Coronary artery (tissue), 2 donors: ENCODE measurements around the gene CATSPERB.

Experiments used
- DNase-seq: peaks from one replicate; pipeline ENCODE4 v3.0.0-alpha.2; 2017; ENCODE audit warnings: low spot score
- H3K27ac ChIP-seq, 2 donors: fragments of 200-600 bp; sonication (generic); one replicate each; pipeline ENCODE4 v1.5.1; 2016 to 2019
- H3K4me3 ChIP-seq: fragments of 200-600 bp; sonication (generic); 2 replicates; pipeline ENCODE4 v1.5.1; 2016; ENCODE audit warnings: mild to moderate bottlenecking, moderate library complexity
- TF ChIP-seq, protein P1 (sequence below): fragments of 200-600 bp; sonication (generic); IDR thresholded peaks from one replicate; pipeline ENCODE4 v1.5.1; 2019; ENCODE audit warnings: antibody characterized with exemption

The CATSPERB gene

DNA sequence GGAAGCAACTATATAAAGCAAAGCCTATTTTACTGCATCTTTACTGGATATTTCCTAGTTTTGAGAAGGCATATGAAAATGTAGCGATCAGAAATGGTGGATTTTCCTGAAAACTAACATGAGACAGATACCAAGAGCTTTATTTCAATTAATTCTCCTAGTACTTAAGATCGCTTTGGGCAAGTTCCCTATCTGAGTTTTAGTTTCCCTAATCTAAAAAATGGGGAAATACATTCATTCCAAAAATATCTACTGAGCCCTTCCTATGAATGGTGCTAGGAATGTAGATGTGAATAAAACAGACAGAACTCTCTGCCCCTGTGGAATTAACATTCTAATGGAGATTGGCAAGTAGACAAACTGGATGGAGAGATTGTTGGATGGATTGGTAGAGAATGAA is 8.4 kb downstream of the CATSPERB start:
- Histone ChIP-seq H3K4me3 (no peak overlapping the region), H3K27ac (no peak overlapping the region)
- no peak for DNase-seq
- TF ChIP-seq, protein P1, sequence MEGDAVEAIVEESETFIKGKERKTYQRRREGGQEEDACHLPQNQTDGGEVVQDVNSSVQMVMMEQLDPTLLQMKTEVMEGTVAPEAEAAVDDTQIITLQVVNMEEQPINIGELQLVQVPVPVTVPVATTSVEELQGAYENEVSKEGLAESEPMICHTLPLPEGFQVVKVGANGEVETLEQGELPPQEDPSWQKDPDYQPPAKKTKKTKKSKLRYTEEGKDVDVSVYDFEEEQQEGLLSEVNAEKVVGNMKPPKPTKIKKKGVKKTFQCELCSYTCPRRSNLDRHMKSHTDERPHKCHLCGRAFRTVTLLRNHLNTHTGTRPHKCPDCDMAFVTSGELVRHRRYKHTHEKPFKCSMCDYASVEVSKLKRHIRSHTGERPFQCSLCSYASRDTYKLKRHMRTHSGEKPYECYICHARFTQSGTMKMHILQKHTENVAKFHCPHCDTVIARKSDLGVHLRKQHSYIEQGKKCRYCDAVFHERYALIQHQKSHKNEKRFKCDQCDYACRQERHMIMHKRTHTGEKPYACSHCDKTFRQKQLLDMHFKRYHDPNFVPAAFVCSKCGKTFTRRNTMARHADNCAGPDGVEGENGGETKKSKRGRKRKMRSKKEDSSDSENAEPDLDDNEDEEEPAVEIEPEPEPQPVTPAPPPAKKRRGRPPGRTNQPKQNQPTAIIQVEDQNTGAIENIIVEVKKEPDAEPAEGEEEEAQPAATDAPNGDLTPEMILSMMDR, result no peak

- TF ChIP-seq, protein P1, result no peak
- no peak for DNase-seq
- Histone ChIP-seq H3K27ac (no peak overlapping the region), H3K4me3 (no peak overlapping the region)
These were observed 9.5 kb downstream of the CATSPERB start for GRCh38 chr14:91722386-91722785.

DNA sequence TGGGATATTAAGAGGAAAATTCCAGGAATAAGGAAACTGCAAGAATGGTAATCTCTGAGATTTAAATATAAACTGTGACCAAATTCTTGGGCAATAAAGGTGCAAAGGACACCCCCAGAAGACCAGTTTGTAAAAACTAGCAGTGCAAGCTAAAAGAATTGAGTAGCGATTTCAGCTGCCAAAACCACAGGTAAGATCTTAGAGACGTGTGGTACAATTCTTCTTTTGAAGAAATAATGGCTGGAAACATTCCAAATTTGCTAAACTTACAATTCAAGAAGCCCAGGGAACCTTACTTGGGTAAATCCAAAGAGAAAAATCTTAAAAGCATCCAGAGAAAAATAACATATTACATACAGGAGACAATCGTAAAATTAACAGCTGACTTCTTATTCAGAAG is 12.0 kb downstream of the CATSPERB start:
- TF ChIP-seq, protein P1, result no peak
- Histone ChIP-seq H3K4me3 (no peak overlapping the region), H3K27ac (no peak overlapping the region)
- DNase-seq, result no peak

GRCh38 chr14:91716999-91717398 is 14.9 kb downstream of the CATSPERB start:
- H3K4me3 ChIP-seq, result no peak overlapping the region
- TF ChIP-seq, protein P1, result no peak
- DNase-seq, result no peak
- no peak overlapping the region for H3K27ac ChIP-seq

DNA sequence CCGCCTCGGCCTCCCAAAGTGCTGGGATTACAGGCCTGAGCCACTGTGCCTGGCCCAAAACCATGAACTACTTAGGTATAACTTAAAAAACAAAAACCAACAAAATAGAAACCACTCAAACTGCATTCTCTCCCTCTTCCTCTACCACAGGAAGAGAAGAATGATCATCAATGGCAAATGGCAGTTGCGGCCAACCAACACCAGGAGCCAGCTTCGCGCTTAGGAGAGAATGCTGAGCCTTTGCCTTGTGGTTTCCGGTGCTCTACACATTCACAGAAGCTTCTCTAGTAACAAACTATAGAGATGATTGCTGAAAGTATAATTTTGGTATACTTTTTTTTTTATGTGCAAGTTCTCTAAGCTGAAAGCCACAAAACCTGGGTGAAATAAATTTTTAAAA is 17.1 kb downstream of the CATSPERB start:
- TF ChIP-seq, protein P1, result no peak
- DNase-seq, result no peak
- no peak overlapping the region for H3K27ac ChIP-seq
- H3K4me3 ChIP-seq, result no peak overlapping the region

GRCh38 chr14:91708795-91709194 is 23.1 kb downstream of the CATSPERB start:
- no peak overlapping the region for H3K27ac ChIP-seq
- no peak for DNase-seq
- TF ChIP-seq, protein P1, result no peak
- no peak overlapping the region for H3K4me3 ChIP-seq

GRCh38 chr14:91706996-91707395 is 24.9 kb downstream of the CATSPERB start:
- TF ChIP-seq, protein P1, result no peak
- Histone ChIP-seq H3K4me3 (no peak overlapping the region), H3K27ac (no peak overlapping the region)
- DNase-seq, result no peak
